CMK (cell line): Measurements from ENCODE around the gene BAZ1A.

Experiments used
- DNase-seq: peaks from one replicate; pipeline ENCODE4 v3.0.0-alpha.2; 2010; ENCODE audit warnings: low read depth

The BAZ1A gene

DNA sequence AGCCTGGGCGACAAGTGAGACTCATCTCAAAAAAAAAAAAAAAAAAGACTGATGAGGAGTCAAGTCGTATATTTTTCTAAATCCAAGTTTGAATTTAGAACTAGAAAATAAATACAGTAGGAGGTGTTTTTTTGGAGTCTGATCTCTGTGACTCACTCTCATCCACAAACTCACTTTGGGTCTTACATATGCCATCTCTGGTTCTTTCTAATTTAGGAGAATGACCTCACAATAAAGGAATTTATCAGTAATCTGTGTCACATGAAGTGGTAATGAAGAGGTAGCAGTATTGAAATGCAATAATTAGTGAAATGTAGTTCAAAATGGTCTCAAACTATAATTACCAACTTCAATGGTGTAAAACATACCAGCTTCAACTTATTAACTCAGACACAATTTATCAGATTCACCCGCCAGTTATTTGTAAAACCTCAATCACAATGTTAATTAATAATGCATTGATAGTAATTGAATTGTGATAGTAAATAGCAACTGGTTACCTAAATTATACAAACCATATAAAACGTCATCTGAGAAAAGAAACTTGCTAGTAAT lies 156.3 kb downstream of the BAZ1A start:
- no peak for DNase-seq

- DNase-seq = no peak
Measured at GRCh38 chr14:34715127-34715863, 159.9 kb downstream of the BAZ1A start.

DNA sequence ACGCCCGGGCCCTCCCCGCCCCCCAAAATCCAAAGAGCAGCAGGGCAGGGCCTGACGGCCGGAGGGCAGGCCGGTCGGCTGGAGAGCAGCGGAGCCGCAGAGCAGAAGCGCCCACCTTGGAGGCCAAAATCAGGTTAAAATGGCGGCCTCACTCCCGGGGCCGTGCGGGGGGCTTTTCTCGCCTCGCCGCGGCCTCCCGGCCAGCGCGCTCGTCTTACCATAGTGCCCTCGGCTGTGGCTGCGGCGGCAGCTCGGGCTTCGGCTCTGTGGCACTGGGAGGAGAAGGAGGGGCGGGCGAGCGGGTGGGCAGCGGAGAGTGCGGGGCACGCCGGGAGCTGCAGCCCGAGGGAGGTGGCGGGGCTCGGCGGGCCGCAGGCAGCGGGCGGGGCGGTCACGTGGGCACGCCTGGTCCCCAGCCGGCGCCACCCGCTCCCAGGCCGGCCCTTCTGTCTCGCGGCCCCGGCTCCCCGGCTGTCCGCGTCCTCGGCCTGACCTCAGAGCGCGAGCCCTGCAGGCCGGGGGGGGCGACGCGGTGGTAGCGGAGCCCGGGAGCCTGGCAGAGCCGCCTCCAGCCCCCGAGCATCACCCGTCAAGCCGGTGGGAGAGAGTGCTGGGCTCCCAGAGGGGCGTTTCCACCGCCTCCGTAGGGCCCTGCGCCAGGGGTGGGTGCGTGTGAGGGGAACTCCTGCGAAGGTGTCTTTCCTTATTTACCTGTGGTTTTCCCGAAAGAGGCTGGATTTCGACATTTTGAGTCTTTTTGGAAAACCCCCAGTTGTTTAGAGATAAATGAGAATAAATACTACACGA lies 160.6 kb downstream of the BAZ1A start, which contains the start of gene CFL2:
Gene CFL2 (minus strand): TSS at position 274 of the 807 bp plus-strand sequence. CDS start 53 bp downstream, at position 221.
- peak; percentile 33 for DNase-seq

DNA sequence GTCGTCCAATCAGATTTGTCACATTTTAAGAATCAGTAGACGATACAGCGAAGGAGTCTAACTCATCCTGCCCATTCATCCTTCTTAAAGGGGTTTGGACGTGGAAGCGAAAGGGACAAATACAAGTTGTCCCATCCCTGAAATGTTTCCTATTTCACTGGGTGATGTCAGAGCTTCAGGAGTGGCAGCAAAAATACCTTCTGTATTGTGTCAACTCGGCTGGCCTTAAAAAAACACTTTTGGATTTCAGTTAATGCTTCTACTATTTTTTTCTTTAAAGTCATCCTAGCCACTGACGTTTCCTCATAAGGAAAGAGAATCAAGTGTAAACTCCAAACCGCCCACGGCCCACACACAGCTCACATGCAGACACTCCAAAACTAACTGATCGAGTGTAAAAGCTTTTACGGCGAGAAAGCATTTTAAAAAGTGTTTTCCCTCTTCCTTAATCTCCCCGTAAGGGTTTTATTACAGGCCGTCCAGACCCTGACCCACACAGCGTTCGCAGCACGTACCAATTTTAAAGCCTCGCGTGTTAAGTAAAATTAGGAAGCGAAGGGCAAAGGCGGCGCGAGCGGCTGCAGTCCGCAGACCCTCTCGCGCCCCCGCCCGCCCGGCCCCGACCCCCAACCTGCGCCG lies 161.4 kb downstream of the BAZ1A start:
- DNase-seq = no peak

DNA sequence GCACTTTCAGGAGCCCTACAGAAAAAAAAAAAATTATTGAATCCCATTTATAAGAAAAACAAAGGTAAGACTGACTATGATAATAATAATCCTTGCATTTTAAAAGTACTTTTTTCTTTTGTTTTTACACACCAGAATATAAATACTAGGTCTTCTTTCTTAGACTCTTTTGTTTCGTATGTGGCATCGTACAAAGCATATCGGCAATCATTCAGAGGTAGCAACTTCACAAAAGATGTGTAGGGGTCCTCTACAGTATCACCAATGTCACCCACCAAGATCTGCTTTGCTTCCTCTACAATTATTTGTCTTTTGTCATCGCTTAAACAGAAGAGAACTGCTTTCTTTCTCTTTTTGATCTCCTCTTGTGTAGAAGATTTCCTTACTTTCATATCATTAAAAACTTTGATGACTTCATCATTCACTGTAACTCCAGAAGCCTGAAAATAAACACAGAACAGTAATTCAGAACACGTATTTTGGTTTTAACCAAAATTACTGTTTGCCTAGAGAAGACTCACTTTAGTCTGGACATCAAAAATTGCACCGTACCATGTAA lies 162.0 kb downstream of the BAZ1A start:
- no peak for DNase-seq

GRCh38 chr14:34711796-34712712 lies 163.1 kb downstream of the BAZ1A start:
- DNase-seq = no peak

DNA sequence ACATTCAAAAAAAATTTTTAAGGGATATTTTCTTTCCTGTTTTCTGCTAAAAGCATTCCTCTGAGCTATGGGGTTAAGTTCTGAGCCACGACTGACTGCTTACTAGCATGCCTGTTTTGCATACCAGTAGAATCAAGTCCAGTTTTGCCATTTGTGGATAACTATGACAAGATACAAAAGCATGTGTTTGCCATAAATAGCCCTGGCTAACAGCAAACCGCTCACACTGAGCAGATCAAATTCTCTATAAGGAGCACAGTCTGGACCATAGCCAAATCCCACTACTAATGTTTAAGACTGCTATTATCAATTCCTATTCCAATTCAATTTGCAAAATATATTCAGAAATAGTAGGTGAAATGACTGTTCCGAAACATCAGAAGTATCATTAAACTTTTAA lies 164.0 kb downstream of the BAZ1A start:
- no peak for DNase-seq

DNA sequence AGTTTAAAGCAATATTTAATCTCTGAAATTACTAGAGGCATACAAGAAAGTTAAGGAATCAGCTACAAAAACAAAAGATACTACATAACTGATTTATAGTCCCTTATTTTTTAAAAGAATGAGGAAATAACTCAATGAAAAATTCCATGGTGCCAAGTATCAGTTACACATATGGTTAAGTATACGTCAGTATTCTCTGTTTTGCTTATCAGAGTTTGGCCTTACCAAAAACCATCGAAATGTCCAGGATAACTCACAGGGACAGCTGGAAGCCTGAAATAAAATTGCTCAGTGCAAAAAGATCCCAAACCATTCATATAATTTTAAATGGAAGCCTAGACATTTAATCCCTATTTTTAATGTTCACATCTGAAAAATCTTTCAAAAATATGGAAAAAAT lies 164.4 kb downstream of the BAZ1A start:
- DNase-seq = no peak

- DNase-seq = no peak
Measured at GRCh38 chr14:34710006-34710405, 165.2 kb downstream of the BAZ1A start.

DNA sequence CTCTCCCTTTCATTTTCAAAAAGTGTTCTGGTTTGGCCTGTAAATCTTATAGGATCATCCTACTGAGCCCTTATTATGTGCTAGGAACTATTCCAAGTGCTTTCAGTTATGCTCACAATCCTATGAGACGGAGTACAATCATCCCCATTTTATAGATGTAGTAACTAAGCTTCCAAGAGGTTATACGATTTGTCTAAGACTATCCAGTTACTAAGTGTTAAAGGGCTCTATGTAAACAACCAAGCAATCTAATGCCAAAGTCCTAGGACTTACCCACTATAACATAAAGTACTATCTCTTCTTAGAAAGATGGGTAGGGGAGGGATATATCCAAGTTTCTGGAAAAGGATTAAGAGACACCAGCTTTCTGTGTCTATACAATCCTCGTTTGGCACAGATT lies 167.4 kb downstream of the BAZ1A start:
- no peak for DNase-seq
